Measurements from ENCODE around the gene KCNH5. TPM values are rescaled to one million over a fixed set of nuclear protein-coding genes. Genes with fewer than 3 reads are reported as not detected.

Gene KCNH5
- total and polyA plus RNA-seq, 2 of the 13 experiments (the other 11 are each of a cell fraction or from before 2014, with no cell fraction given) = not detected

DNA sequence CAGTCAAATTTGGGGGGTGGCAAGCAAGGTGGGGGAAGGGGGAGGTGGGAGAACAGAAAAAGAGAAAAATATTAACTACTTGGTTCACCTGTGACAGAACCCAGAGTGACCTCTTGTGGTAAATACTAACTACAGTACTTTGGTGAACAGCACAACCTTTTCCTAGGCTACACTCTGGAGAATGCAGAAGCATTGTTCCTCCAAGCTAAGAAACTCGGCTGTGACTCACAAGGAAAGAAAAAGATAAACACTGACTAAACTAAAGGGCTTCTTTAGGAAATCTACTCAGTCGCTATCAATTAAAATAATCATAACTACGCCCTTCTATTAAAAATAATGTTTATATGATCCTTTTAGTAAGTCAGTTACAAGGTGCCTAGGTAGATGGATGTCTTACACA is 5.4 kb downstream of the KCNH5 start (continued):
- peak; percentile 76 for TF ChIP-seq STAG1 (CRISPR knock-in tag; IDR thresholded peaks at IDR 0.05)
- TF ChIP-seq SP5 (CRISPR knock-in tag; IDR thresholded peaks at IDR 0.05; ENCODE audit: borderline replicate concordance, low read depth) = no peak
- TF ChIP-seq, protein P1, sequence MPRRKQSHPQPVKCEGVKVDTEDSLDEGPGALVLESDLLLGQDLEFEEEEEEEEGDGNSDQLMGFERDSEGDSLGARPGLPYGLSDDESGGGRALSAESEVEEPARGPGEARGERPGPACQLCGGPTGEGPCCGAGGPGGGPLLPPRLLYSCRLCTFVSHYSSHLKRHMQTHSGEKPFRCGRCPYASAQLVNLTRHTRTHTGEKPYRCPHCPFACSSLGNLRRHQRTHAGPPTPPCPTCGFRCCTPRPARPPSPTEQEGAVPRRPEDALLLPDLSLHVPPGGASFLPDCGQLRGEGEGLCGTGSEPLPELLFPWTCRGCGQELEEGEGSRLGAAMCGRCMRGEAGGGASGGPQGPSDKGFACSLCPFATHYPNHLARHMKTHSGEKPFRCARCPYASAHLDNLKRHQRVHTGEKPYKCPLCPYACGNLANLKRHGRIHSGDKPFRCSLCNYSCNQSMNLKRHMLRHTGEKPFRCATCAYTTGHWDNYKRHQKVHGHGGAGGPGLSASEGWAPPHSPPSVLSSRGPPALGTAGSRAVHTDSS (CRISPR knock-in tag; conservative IDR thresholded peaks at IDR 0.05) = no peak
- TF ChIP-seq SMC3 (IDR thresholded peaks at IDR 0.05; ENCODE audit: low read length) = peak; percentile 47; the same call in 1 of the 2 replicates

DNA sequence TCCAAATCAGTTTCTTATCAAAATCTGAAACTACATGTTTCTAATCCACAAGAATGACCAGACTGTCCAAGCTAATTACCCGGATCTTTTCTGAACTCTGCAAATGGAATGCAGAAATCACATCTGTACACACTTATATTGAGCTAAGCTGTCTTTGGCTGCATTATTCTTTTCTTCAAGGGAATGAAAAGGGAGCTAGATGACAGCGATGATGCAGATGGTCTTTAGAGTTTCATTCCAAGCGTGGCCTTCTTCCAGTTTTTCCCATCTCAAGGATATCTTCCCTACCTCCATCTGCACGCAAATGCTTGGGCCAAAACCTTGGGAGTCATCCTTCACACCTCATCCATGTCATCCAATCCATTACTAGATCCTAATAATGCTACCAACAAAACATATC is 12.6 kb downstream of the KCNH5 start:
- Histone ChIP-seq H3K4me3 (replicated peaks in 1 of 3; ENCODE audit: insufficient read depth in 1 of 3, low read depth in 2 of 3, low read length in 3 of 3) (no peak overlapping the region), H3K27ac (ENCODE audit: extremely low read length, insufficient read depth, low read length) (no peak overlapping the region), H3K9me3 (ENCODE audit: low read length) (no peaks in the 10 kb centered on the region), H3K4me2 (ENCODE audit: low read depth, low read length) (no peak overlapping the region), H3K4me1 (ENCODE audit: insufficient read depth, low read length) (no peaks in the 10 kb centered on the region), H3K36me3 (replicated peaks in 1 of 2; ENCODE audit: control insufficient read depth in 1 of 2, insufficient read depth in 2 of 2, low read length in 2 of 2) (no peaks in the 10 kb centered on the region), H4K20me1 (ENCODE audit: insufficient read depth, low read length) (no peaks in the 10 kb centered on the region), H2AFZ (ENCODE audit: low read length) (no peak overlapping the region), H3K27me3 (ENCODE audit: control insufficient read depth in 1 of 2, insufficient read depth in 2 of 2, low read length in 2 of 2) (no peaks in the 10 kb centered on the region; a peak in 1 of 5 replicates), H3K79me2 (ENCODE audit: insufficient read depth, low read length) (no peaks in the 10 kb centered on the region), H3K9ac (ENCODE audit: insufficient read depth, low read depth, low read length) (no peak overlapping the region)
- ATAC-seq (no peak), DNase-seq (ENCODE audit: low spot score) (no peak), FAIRE-seq (no peak)
- TF ChIP-seq ZNF569 (CRISPR knock-in tag; IDR thresholded peaks at IDR 0.05; ENCODE audit: borderline replicate concordance) (no peak), ZNF451 (CRISPR knock-in tag; IDR thresholded peaks at IDR 0.05) (no peak), IKZF4 (CRISPR knock-in tag; IDR thresholded peaks at IDR 0.05; ENCODE audit: borderline replicate concordance, low read depth, not compliant biosample characterization) (no peak), DNMT1 (CRISPR knock-in tag; IDR thresholded peaks at IDR 0.05) (no peak)
- in situ Hi-C loops (cut with HindIII; ENCODE audit: extremely low pct_ligation_motif_present, low pct_unique_long_range_greater_than_20kb) (no loop called here), intact Hi-C loops (cut with micrococcal nuclease; ENCODE audit: unreplicated experiment) (no loop called here)
- ChIA-PET POLR2A (no interaction called here), CTCF (ENCODE audit: low intra/inter-chr PET ratio, low total read pairs) (no interaction called here)
- WGBS (ENCODE audit: low lambda C conversion rate) = 5% methylated on average over 4 of the region's 4 CpGs
- BruUV-seq (replicated peaks) = no TSS peak
